KOPT-K1 (cell line): ENCODE data around the gene KIF1B.
"Not testable (repeated sequence)": the region's sequence is repeated elsewhere in the genome, so short reads cannot be mapped to it uniquely, and the experiment has no call there.

Source experiments
- H3K27ac ChIP-seq: fragments of 200-600 bp; sonication (generic); 2 replicates; pipeline ENCODE4 v1.5.1; 2016; ENCODE audit warnings: antibody characterized with exemption, mild to moderate bottlenecking, low read depth, low read length; ENCODE audit not compliant: poor library complexity, severe bottlenecking
- H3K36me3 ChIP-seq: fragments of 200-600 bp; sonication (generic); 2 replicates; pipeline ENCODE4 v1.5.1; 2017; ENCODE audit warnings: antibody characterized with exemption, mild to moderate bottlenecking, low read length, moderate library complexity; ENCODE audit not compliant: insufficient read depth
- H3K9me3 ChIP-seq: fragments of 200-600 bp; sonication (generic); 2 replicates; pipeline ENCODE4 v1.5.1; 2017; ENCODE audit warnings: antibody characterized with exemption, low read length, mild to moderate bottlenecking; ENCODE audit not compliant: insufficient read depth, poor library complexity, severe bottlenecking

KIF1B gene

GRCh38 chr1:10242135-10242534 lies 31.8 kb downstream of the KIF1B start:
- Histone ChIP-seq H3K9me3 (no peaks in the 10 kb centered on the region), H3K27ac (no peak overlapping the region), H3K36me3 (no peaks in the 10 kb centered on the region)

- no peaks in the 10 kb centered on the region for H3K36me3 ChIP-seq
- H3K9me3 ChIP-seq = no peaks in the 10 kb centered on the region
- H3K27ac ChIP-seq = no peak overlapping the region
Observed at GRCh38 chr1:10242811-10243210, 32.4 kb downstream of the KIF1B start.

- Histone ChIP-seq H3K9me3 (no peaks in the 10 kb centered on the region), H3K27ac (no peak overlapping the region), H3K36me3 (no peaks in the 10 kb centered on the region)
Observed at GRCh38 chr1:10245674-10246073, 35.3 kb downstream of the KIF1B start.

GRCh38 chr1:10249808-10250457 lies 39.6 kb downstream of the KIF1B start:
- no peaks in the 10 kb centered on the region for H3K9me3 ChIP-seq
- no peaks in the 10 kb centered on the region for H3K36me3 ChIP-seq
- H3K27ac ChIP-seq = no peak overlapping the region

- Histone ChIP-seq H3K36me3 (no peaks in the 10 kb centered on the region), H3K9me3 (no peaks in the 10 kb centered on the region), H3K27ac (no peak overlapping the region)
Observed at GRCh38 chr1:10250663-10251062, 40.3 kb downstream of the KIF1B start.

GRCh38 chr1:10251325-10252108 lies 41.1 kb downstream of the KIF1B start:
- not testable (repeated sequence) for H3K27ac ChIP-seq, H3K36me3 ChIP-seq, H3K9me3 ChIP-seq

- no peaks in the 10 kb centered on the region for H3K9me3 ChIP-seq
- H3K27ac ChIP-seq = no peak overlapping the region
- no peaks in the 10 kb centered on the region for H3K36me3 ChIP-seq
Observed at GRCh38 chr1:10252508-10252907, 42.1 kb downstream of the KIF1B start.

- H3K27ac ChIP-seq = no peak overlapping the region
Observed at GRCh38 chr1:10253149-10253548, 42.8 kb downstream of the KIF1B start.

GRCh38 chr1:10253755-10254154 lies 43.4 kb downstream of the KIF1B start:
- H3K9me3 ChIP-seq = no peaks in the 10 kb centered on the region
- no peak overlapping the region for H3K27ac ChIP-seq
- no peaks in the 10 kb centered on the region for H3K36me3 ChIP-seq

More at GRCh38 chr1:10253149-10253548, 42.8 kb downstream of the KIF1B start:
- no peaks in the 10 kb centered on the region for H3K9me3 ChIP-seq
- H3K36me3 ChIP-seq = no peaks in the 10 kb centered on the region

GRCh38 chr1:10257851-10258250 lies 47.5 kb downstream of the KIF1B start:
- H3K9me3 ChIP-seq = no peaks in the 10 kb centered on the region
- H3K36me3 ChIP-seq = no peaks in the 10 kb centered on the region
- H3K27ac ChIP-seq = no peak overlapping the region

GRCh38 chr1:10259547-10259946 lies 49.2 kb downstream of the KIF1B start:
- H3K9me3 ChIP-seq, H3K36me3 ChIP-seq, H3K27ac ChIP-seq: not testable (repeated sequence)

- Histone ChIP-seq H3K9me3 (no peaks in the 10 kb centered on the region), H3K36me3 (no peaks in the 10 kb centered on the region), H3K27ac (no peak overlapping the region)
Observed at GRCh38 chr1:10263450-10264082, 53.2 kb downstream of the KIF1B start.

- H3K36me3 ChIP-seq = no peaks in the 10 kb centered on the region
- H3K27ac ChIP-seq = no peak overlapping the region
- H3K9me3 ChIP-seq = no peaks in the 10 kb centered on the region
Observed at GRCh38 chr1:10265027-10265426, 54.7 kb downstream of the KIF1B start.

- Histone ChIP-seq H3K9me3 (no peaks in the 10 kb centered on the region), H3K27ac (no peak overlapping the region), H3K36me3 (no peaks in the 10 kb centered on the region)
Observed at GRCh38 chr1:10265900-10266299, 55.5 kb downstream of the KIF1B start.

- Histone ChIP-seq H3K27ac (no peak overlapping the region), H3K9me3 (no peaks in the 10 kb centered on the region), H3K36me3 (no peaks in the 10 kb centered on the region)
Observed at GRCh38 chr1:10267319-10267718, 56.9 kb downstream of the KIF1B start.
